Activated CD4-positive, alpha-beta T cell treated with anti-CD3 and anti-CD28 coated beads, Interleukin-2, amount 10 ng/mL, durations not matched to agents 24 days and 14 days (primary cell): Measurements from ENCODE around the gene HMGN4. TPM values are rescaled to one million over a fixed set of nuclear protein-coding genes. Genes with fewer than 3 reads are reported as not detected.
A peak's percentile ranks its signal among the peaks of the same experiment; 100 is the strongest.
"Not testable (repeated sequence)": the region's sequence is repeated elsewhere in the genome, so short reads cannot be mapped to it uniquely, and the experiment has no call there.

ENCODE experiments used
- DNase-seq: peaks from one replicate; pipeline ENCODE4 v3.0.0; 2022
- H3K27ac Mint-ChIP-seq: one replicate; pipeline ENCODE4 v1.8.0; 2022; ENCODE audit warnings: mild to moderate bottlenecking, mixed read lengths
- H3K27me3 Mint-ChIP-seq: one replicate; pipeline ENCODE4 v1.8.0; 2022; ENCODE audit warnings: mixed read lengths
- H3K36me3 Mint-ChIP-seq: one replicate; pipeline ENCODE4 v1.8.0; 2022; ENCODE audit warnings: low read depth, mild to moderate bottlenecking, mixed read lengths
- H3K4me1 Mint-ChIP-seq: one replicate; pipeline ENCODE4 v1.8.0; 2021; ENCODE audit warnings: mixed read lengths
- H3K4me3 Mint-ChIP-seq: one replicate; pipeline ENCODE4 v1.8.0; 2022; ENCODE audit warnings: mild to moderate bottlenecking, moderate library complexity, mixed read lengths
- H3K9me3 Mint-ChIP-seq: one replicate; pipeline ENCODE4 v1.8.0; 2021; ENCODE audit warnings: mixed read lengths
- intact Hi-C: fragments of 100-400 bp; cut with micrococcal nuclease; formaldehyde crosslinking; loops from one replicate; pipeline ENCODE4 v1.15.1; 2023
- total RNA-seq: library from RNA; stranded (reverse); gene quantifications from 2 replicates; pipeline ENCODE4 v1.2.3, GENCODE V29; 2022

HMGN4 gene
- total RNA-seq = 81.6 and 83.4 TPM in 2 replicates

DNA sequence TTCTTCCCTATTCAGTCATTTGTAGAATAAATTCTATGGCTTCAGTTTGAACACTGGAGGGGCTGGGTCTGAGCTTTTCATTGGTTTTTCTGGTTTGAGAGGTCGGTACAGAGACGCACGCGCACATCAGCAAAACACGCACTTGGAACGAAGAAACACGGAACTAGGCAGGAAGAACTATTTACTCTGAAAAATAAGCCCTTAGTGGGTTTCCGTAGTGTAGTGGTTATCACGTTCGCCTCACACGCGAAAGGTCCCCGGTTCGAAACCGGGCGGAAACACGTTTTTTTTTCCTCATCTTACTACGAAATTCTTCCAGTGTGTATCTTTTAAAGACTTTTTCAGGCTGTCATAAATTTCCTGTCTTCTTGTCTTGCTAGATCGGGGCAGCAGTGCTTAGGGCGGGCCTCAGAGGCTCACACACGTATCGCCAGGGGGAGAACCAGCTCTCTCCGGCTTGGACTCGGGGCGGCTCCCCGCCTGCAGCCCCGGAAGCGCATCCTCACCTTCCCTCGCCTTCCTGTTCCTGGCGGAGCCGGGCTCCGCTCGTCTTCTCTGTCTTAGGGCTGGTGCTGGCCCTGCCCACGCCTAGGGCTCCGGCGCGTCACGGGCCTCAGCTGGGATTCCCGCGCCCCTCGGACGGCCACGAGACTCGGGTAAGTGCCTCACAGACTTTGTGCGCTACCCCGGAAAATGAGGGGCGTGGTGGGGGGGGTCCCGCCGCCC, at the start of gene HMGN4:
Gene HMGN4 (plus strand): TSS at position 521 of the 726 bp plus-strand sequence. CDS start 6,841 bp downstream, outside the sequence.
- peak within 1 kb of the TSS; percentile 95 for H3K27ac Mint-ChIP-seq
- peak within 1 kb of the TSS; percentile 93 for H3K4me3 Mint-ChIP-seq
- intact Hi-C loops = loop anchor here (1.0 to 5.0 kb wide), 13 partner anchors 15 to 941 kb away; partner anchors contain the start of gene ABT1
- peak; percentile 95 for DNase-seq
- peaks cover 51% of the 10 kb centered on the region for H3K4me1 Mint-ChIP-seq
- peaks cover 2% of the 10 kb centered on the region for H3K27me3 Mint-ChIP-seq
- no peaks in the 10 kb centered on the region for H3K9me3 Mint-ChIP-seq
- H3K36me3 Mint-ChIP-seq = peaks cover 26% of the 10 kb centered on the region

DNA sequence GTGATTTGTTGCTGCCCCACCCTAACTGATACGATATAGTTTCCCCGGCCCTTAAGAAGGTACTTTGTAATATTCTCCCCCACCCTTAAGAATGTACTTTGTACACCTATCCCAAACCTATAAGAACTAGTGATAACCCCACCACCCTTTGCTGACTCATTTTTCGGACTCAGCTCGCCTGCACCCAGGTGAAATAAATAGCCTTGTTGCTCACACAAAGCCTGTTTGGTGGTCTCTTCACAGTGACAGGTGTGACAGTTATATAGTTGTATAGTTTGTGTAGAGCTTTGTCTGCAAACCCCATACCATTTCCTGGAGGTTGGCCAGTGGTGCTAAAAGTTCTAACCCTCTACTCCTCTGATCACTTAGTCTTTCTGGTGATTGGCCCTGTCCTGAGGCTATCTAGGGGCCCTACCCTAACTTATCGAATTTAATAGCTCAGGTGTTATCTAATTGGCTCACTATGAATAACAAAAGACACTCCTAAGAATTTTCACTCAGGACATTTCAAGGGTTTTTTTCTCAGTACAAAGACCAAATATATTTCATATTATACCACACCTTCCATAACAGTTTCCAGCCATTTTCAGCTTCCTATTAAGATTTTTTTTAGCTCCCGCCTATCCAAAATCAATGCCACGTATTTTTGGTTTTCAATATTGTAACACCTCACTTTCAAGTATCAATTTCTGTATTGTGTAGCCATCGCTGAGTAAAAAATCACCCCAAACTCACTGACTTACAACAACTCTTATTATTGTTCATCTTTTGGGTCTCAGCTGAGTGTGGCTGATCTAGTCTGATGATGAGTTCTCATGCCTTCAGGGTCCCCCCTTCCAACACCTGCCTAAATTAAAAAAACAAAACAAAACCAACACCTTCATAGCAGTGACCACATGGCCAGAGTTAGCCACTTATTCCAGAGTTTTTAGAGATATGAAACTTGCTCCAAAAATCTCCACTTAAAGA, 47.9 kb upstream of the HMGN4 start:
- intact Hi-C loops = loop anchor here (5.0 kb wide), 1 partner anchor 48 kb away; the partner anchor contains the start of gene BTN3A3
- H3K9me3 Mint-ChIP-seq = peaks cover 10% of the 10 kb centered on the region
- peaks cover 1% of the 10 kb centered on the region for H3K36me3 Mint-ChIP-seq
- H3K27me3 Mint-ChIP-seq = peaks cover 2% of the 10 kb centered on the region
- no peak overlapping the region for H3K27ac Mint-ChIP-seq
- H3K4me1 Mint-ChIP-seq = peaks cover 22% of the 10 kb centered on the region
- DNase-seq = no peak
- no peak overlapping the region for H3K4me3 Mint-ChIP-seq

DNA sequence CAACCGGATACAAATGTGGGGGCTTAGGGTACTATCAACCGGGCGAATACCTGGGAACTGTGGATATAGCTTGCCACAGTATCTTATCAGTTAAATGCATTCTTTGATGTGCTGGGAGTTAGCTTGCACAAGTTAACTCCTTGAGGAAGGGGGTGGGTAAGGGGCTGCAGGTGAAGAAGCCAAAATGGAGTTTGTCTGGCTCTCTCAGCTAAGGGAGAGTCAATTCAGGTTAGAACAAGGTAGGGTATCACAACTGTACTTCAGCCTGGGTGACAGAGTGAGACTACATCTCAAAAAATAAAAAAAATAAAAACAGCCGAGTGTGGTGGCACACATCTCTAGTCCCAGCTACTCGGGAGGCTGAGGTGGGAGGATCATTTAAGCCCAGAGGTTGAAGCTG, 46.6 kb upstream of the HMGN4 start:
- H3K27ac Mint-ChIP-seq = no peak overlapping the region
- intact Hi-C loops = loop anchor here (5.0 kb wide), 1 partner anchor 49 kb away; the partner anchor contains the start of gene BTN3A3
- DNase-seq = no peak
- peaks cover 22% of the 10 kb centered on the region for H3K4me1 Mint-ChIP-seq
- no peak overlapping the region for H3K4me3 Mint-ChIP-seq
- peaks cover 10% of the 10 kb centered on the region for H3K9me3 Mint-ChIP-seq
- peaks cover 2% of the 10 kb centered on the region for H3K27me3 Mint-ChIP-seq
- H3K36me3 Mint-ChIP-seq = peaks cover 1% of the 10 kb centered on the region

DNA sequence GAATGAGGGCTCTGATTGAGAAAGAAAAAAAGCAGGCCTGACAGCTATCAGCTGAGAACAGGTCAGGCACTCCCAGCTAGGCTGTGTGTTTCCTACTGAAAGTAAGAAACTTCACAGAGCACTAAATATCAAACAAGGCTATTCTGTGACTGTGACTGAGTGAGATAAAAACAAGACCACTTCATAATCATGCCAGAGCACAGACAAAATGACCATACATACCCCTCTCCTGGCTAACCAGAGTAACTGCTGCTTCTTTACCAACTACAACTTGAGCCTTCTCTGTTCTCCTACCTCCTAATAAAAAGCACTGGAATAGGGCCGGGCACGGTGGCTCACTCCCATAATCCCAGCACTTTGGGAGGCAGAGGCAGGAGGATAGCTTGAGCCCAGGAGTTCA, 44.9 kb upstream of the HMGN4 start:
- Mint-ChIP-seq H3K27ac (peak overlapping the region; percentile 25), H3K4me3 (no peak overlapping the region), H3K36me3 (no peaks in the 10 kb centered on the region), H3K4me1 (peaks cover 24% of the 10 kb centered on the region), H3K27me3 (no peaks in the 10 kb centered on the region), H3K9me3 (no peaks in the 10 kb centered on the region)
- intact Hi-C loops = loop anchor here (5.0 kb wide), 1 partner anchor 51 kb away; the partner anchor contains the start of gene BTN3A3
- DNase-seq = no peak

DNA sequence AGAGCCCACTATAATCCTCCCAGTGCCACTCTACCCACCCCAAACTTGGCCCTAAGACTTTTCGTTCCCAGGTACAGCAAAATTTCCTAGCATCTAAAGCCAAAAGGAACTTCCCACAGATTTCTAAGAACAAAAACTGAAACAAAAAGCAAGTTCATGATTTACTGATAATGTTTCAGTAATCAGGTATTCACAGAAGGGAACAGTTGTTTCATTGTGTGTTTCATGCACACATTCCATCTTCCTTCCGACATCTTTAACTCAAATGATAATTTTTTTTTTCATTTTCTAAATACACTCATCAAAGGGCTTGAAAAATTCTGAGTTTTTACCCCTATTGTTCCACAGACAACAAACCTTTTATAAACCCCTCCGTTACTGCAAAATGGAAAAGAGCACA, 44.0 kb upstream of the HMGN4 start:
- Mint-ChIP-seq H3K36me3 (no peaks in the 10 kb centered on the region), H3K4me1 (peaks cover 24% of the 10 kb centered on the region), H3K27me3 (no peaks in the 10 kb centered on the region), H3K4me3 (peak overlapping the region; percentile 32), H3K9me3 (no peaks in the 10 kb centered on the region), H3K27ac (no peak overlapping the region)
- intact Hi-C loops = loop anchor here (5.0 kb wide), 1 partner anchor 52 kb away; the partner anchor contains the start of gene BTN3A3
- no peak for DNase-seq

DNA sequence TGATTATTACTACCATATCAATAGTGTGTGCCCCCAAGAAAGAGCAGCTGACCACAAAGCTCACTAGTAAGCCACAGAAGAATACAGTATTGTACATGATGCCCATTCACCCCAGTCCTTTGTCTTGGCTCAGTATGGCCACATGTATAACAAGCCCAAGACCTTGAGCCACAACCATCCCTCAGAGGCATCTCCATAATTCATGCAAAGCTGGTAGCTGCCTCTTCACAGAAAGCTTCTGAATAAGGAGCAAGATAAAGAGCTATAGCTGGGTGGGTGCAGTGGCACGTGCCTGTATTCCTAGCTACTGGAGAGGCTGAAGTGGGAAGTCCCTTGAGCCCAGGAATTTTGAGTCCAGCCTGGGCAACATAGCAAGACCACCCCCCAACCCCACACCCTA, 42.9 kb upstream of the HMGN4 start:
- no peak overlapping the region for H3K4me3 Mint-ChIP-seq
- DNase-seq = no peak
- H3K9me3 Mint-ChIP-seq = no peaks in the 10 kb centered on the region
- no peak overlapping the region for H3K27ac Mint-ChIP-seq
- H3K36me3 Mint-ChIP-seq = no peaks in the 10 kb centered on the region
- H3K27me3 Mint-ChIP-seq = peaks cover 6% of the 10 kb centered on the region
- intact Hi-C loops = no loop called here
- H3K4me1 Mint-ChIP-seq = peaks cover 28% of the 10 kb centered on the region

DNA sequence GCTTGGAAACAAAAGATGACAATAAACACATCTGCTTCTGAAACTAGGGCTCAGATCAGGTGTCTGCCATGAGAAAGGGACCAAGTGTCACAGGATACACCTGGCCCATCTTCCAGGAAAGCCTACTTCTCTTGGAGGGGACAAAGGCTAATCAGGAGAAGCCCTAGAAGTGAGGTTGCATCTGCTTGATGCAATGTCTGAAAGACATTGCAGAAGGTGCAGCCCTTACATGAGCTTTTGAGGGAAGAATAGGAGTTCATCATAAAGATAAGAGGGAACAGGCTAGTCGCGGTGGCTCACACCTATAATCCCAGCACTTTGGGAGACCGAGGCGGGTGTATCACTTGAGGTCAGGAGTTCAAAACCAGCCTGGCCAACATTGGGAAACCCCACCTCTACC, 40.6 kb upstream of the HMGN4 start:
- Mint-ChIP-seq H3K4me3 (no peak overlapping the region), H3K36me3 (peaks cover 1% of the 10 kb centered on the region), H3K4me1 (peaks cover 40% of the 10 kb centered on the region), H3K9me3 (no peaks in the 10 kb centered on the region), H3K27ac (no peak overlapping the region), H3K27me3 (peaks cover 27% of the 10 kb centered on the region)
- no peak for DNase-seq
- intact Hi-C loops = no loop called here

DNA sequence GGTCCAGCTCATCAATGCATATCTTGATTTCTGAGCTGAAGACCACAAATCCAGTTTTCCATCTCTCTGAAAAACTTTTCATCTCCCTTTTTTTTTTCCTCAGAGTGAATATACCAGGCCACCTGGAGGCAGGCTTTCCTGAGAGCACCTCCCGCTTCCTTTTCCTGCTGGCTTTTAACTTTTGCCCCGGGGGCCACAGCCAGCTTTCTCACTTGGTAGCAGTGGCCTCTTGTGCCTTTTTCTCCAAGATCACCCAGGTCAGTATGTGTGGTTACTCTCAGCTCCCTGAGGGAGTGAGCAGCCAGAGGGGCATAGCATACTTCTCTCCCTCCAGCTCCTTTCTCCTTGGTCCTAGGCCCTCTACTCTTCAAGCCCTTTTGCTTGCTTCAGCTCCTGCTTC, 38.1 kb upstream of the HMGN4 start, which contains the start of gene BTN1A1:
Gene BTN1A1 (plus strand): TSS at position 202 of the 400 bp plus-strand sequence. CDS start 984 bp downstream, outside the sequence.
- Mint-ChIP-seq H3K9me3 (no peaks in the 10 kb centered on the region), H3K27me3 (peaks cover 45% of the 10 kb centered on the region), H3K4me3 (peak within 1 kb of the TSS; percentile 81), H3K27ac (no peak within 1 kb of the TSS), H3K36me3 (peaks cover 1% of the 10 kb centered on the region), H3K4me1 (peaks cover 20% of the 10 kb centered on the region)
- DNase-seq = no peak
- intact Hi-C loops = no loop called here

DNA sequence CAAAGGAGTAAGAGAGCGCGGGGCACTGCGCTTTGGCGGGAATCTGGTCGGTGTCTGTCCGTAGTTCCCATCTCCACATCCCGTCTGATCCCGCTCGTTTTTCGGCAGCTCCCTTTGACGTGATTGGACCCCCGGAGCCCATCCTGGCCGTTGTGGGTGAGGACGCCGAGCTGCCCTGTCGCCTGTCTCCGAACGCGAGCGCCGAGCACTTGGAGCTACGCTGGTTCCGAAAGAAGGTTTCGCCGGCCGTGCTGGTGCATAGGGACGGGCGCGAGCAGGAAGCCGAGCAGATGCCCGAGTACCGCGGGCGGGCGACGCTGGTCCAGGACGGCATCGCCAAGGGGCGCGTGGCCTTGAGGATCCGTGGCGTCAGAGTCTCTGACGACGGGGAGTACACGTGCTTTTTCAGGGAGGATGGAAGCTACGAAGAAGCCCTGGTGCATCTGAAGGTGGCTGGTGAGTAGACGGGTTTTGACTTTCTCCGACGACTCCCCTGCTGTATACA, 36.6 kb upstream of the HMGN4 start:
- no peaks in the 10 kb centered on the region for H3K9me3 Mint-ChIP-seq
- peaks cover 1% of the 10 kb centered on the region for H3K36me3 Mint-ChIP-seq
- H3K27ac Mint-ChIP-seq = no peak overlapping the region
- intact Hi-C loops = no loop called here
- peak overlapping the region; percentile 81 for H3K4me3 Mint-ChIP-seq
- H3K27me3 Mint-ChIP-seq = peaks cover 49% of the 10 kb centered on the region
- peaks cover 20% of the 10 kb centered on the region for H3K4me1 Mint-ChIP-seq
- peak; percentile 80 for DNase-seq

DNA sequence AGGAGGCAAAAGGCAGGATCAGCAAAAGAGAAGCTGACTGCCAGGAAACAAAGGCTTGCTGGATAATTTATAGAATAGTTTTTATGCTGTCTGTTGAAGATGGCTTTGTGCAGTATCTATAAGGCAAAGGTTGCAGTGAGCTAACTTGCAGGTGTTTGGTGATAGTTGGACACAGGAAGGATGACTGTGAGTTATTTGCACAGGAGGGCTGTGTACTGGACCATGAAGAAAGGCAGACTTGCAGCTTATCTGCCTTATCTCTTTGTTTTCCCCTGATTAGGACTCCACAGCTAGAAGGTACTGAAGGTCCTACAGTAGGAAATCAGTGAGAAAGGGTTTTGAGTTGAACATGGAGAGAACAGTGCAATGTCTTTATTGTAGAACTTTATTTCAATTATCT, 36.0 kb upstream of the HMGN4 start:
- Mint-ChIP-seq H3K4me1 (peaks cover 20% of the 10 kb centered on the region), H3K4me3 (peak overlapping the region; percentile 81), H3K36me3 (peaks cover 1% of the 10 kb centered on the region), H3K27me3 (peaks cover 49% of the 10 kb centered on the region), H3K9me3 (no peaks in the 10 kb centered on the region), H3K27ac (no peak overlapping the region)
- DNase-seq = no peak
- intact Hi-C loops = no loop called here

DNA sequence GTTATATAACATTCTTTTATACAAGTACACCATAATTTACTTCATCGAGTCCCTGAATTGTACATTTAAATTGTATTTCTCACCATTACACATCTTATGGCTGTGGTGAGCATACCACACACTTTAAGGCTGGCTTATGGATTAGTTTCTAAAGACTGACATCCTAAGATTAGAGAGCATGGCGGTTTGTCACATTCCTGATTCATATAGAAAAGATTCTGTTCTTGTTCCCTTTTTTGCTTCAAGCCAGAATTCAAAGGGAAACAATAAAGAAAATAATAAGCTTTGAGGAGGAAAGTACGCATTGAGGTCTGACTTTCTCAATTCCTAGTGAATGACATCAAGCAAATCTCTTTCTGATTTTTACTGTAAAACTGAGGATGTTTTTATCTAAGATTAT, 35.5 kb upstream of the HMGN4 start:
- Mint-ChIP-seq H3K9me3 (no peaks in the 10 kb centered on the region), H3K27ac (no peak overlapping the region), H3K4me3 (no peak overlapping the region), H3K27me3 (peaks cover 49% of the 10 kb centered on the region), H3K36me3 (peaks cover 1% of the 10 kb centered on the region), H3K4me1 (peaks cover 18% of the 10 kb centered on the region)
- intact Hi-C loops = no loop called here
- no peak for DNase-seq

DNA sequence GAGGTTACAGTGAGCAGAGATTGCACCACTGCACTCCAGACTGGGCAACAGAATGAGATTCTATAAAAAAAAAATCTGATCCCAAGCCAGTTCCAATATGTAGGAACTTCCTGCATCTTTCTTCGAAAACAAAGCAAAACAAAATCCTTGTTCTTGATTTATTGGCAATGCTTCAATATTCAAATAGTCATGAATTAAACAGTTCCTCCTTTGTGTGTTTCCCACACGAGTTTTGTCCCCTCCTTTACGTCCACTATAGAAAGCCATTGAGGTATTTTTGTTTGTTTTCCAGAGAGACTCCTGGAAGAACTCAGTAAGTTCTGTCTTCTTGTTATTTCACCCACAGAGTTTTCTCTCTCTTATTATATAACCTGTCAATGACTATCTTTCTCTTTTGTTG, 30.5 kb upstream of the HMGN4 start:
- no peak overlapping the region for H3K27ac Mint-ChIP-seq
- no peak overlapping the region for H3K4me3 Mint-ChIP-seq
- no peak for DNase-seq
- peaks cover 36% of the 10 kb centered on the region for H3K27me3 Mint-ChIP-seq
- no peaks in the 10 kb centered on the region for H3K36me3 Mint-ChIP-seq
- intact Hi-C loops = no loop called here
- H3K9me3 Mint-ChIP-seq = no peaks in the 10 kb centered on the region
- no peaks in the 10 kb centered on the region for H3K4me1 Mint-ChIP-seq

DNA sequence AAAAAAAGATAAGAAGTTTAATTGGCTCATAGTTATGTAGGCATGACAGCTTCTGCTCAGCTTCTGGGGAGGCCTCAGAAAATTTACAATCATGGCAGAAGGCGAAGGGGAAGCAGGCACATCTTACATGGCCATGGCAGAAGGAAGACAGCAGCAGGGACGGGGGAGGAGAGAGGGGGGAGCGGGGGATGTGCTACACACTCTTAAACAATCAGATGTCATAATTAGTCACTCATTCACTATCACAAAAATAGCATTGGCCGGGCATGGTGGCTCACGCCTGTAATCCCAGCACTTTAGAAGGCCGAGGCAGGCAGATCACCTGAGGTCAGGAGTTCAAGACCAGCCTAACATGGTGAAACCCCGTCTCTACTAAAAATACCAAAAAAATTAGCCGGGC, 27.1 kb upstream of the HMGN4 start:
- H3K27me3 Mint-ChIP-seq = peaks cover 21% of the 10 kb centered on the region
- H3K36me3 Mint-ChIP-seq, DNase-seq, H3K4me3 Mint-ChIP-seq, H3K4me1 Mint-ChIP-seq, H3K27ac Mint-ChIP-seq, intact Hi-C loops, H3K9me3 Mint-ChIP-seq: not testable (repeated sequence)
